HG02943 (cell line): ENCODE results near the gene TUBE1.
"Not testable (repeated sequence)": the region's sequence is repeated elsewhere in the genome, so short reads cannot be mapped to it uniquely, and the experiment has no call there.

Experiments
- ATAC-seq: cut with Tn5 transposase; IDR thresholded peaks from one replicate; pipeline ENCODE4 v1.9.1; 2021; ENCODE audit warnings: mild to moderate bottlenecking, low read depth, moderate library complexity; ENCODE audit not compliant: unreplicated experiment

TUBE1 gene

DNA sequence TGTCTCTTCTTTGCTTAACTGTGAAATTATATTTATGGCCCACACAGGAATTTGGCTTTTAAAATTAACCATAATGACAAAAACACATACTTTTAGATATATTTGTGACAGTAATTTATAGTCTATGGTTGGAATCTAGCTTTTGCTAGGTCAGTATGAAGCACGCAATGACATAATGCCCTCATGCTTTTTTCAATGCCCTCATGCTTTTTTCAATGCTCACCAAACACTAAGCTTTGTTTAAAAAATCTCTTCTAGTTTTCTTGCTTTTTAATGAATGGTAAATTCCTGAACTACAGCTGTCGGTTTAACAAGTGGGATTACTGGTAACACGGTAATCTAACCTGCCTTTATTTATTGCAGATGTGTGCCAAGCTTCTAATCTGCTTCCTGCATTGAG is 20.7 kb downstream of the TUBE1 start:
- ATAC-seq = no peak

DNA sequence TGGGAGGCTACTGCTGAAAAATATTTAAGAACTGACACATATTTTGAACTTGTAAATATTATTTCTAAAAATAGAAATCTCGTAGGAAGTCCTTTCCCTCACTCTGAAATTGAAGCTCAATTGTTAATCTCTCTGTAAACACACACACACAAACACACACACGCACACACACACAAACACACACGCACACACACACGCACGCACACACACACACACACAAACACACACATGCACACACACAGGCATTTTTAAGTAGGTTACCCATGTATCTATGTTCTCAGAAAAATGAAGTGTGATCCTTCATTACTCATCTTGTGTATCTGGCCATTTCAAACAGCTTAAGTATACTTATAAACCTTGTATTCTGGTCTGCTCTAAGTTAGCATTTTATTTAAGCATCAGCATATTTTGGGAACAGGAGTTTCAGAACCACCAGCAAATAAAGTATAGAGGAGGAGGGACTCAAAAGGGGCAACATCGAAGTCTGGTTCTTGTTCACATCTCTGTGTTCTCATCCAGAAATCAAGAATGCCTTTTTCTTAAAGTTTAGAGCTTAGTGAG is 21.8 kb downstream of the TUBE1 start:
- no peak for ATAC-seq

DNA sequence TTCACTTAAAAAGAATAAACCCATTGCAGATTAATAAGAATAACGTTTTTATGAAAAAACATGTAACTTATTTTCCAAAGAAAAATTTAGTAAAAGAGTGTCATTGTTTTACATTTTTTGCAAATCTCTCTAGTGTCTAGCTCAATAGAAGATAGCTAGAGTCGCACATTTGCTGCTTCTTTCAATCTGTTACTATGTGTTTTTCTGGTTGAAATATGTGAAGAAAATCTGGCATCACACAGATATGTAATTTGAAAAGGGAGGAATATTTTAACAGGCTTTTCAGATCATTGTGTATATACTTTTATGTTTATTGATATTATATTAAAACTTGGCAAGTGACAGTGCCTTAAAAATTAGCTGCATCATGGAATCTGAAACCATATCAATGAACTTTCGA is 24.3 kb downstream of the TUBE1 start:
- ATAC-seq = no peak

DNA sequence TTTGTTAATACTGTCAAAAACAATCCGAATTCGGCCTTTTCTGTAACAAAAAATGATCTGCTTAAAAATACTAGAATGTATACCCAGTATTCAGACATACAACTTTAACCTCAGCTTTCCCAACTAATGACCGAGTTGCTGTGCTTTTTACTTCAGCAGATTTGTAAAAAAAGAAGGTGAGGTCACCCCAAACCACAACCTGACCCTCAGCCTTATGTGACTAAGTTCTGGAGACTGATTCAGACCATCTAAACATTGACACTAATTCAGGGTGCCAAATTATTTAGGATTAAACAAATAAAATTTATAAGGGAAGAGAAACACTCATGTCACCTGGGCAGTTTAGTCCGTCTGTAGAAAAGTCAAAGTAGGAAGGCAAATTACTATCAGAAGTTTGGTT is 25.7 kb downstream of the TUBE1 start:
- ATAC-seq = no peak

DNA sequence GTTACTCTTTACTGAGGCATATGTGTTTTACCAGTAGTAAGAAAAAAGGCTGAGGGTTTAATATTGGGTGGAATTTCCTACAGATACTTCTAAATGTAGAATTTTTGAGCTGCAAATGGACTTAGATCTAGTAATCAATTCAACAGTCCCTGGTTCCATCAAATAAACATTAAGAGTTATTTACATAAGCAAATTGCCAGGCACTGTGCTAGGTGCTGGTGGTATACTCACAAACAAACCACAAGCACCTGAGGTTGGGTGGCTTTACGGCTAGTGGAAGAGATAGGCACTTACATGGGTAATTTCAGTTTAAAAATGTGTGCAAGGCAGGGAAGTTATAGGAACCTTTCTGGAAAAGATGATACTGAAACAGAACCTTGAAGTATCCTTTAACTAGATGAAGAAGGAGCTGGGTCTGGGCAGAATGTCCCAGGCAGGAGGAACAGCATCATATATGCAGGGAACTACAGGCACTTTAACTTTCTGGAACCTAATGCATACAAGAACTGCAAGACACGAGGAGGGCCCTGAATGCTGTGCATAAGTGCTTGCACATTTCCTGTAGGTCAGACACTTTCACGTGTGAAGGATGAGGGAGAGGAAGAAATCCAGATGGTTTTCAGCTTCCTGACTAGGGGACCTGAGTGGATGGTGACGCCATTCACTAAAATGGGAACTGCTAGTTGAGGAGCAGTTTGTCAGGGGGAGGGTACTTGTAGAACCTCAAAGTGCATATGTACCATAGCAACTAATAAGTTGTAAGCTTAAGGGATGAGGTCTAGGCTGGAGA is 28.8 kb downstream of the TUBE1 start:
- no peak for ATAC-seq

DNA sequence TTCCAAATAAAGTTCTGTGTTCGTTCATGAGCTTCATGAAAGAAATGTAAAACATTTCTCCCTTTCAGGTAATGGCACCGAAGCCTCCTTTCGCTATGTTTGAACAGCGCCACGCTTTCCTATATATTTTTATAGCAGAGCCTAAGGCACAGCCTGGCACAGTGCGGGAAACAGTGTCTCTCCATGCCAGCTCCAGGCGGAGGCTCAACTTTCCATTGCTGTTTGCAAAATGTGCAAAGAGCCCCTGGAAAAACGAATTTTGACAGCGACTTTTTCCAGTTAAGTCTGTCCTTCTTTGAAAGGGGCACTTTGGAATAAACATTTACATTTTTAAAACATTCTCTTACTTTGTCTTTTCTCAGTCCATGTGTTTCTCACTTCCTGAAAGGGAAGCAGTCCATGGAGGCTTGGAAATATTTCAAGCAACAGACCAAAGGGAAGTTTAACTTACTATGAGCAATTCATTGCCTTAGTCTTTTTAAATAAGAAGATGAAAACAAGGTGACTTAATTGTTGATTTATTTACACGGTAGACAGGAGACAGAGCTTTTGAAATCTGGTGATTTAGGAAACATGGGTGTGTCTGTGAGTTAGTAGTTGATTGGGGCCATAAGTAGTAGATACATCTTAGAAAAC is 32.6 kb downstream of the TUBE1 start:
- ATAC-seq = no peak

DNA sequence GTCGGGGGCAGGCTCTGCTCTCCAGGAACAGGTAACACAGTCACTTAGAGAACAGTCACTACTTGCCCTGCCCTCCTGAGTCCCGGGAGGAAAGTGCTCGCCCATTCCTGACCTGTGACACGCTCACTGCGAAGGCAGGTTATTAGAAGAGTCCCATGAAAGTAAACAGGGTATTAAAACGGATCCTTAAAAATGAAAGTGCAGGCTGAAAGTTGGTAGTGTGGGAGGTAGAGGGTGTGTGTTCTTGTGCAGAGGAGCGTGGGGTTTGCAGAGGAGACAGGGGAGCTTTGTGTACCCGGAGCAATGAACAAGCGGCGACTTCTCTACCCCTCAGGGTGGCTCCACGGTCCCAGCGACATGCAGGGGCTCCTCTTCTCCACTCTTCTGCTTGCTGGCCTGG is 33.3 kb downstream of the TUBE1 start, which contains the start of gene CCN6:
Gene CCN6, plus strand, starts transcription at position 104 of the 400 bp plus-strand sequence. Its CDS starts 254 bp downstream, at position 358.
- ATAC-seq = no peak

DNA sequence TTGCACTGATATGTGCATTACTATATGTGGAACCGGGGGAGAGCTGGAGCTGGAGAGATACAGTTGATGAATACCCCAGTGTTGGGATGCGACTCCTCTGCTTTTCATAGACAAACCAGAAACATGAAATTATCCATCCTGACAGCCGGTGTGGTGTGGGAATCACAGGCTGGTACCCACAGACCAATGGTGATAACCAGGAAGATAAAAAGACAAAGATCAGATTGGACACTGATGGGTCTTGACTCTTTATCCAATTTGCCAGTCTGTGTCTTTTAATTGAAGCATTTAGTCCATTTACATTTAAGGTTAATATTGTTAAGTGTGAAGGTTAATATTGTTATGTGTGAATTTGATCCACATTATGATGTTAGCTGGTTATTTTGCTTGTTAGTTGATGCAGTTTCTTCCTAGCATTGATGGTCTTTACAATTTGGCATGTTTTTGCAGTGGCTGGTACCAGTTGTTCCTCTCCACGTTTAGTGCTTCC is 36.0 kb downstream of the TUBE1 start:
- not testable (repeated sequence) for ATAC-seq

DNA sequence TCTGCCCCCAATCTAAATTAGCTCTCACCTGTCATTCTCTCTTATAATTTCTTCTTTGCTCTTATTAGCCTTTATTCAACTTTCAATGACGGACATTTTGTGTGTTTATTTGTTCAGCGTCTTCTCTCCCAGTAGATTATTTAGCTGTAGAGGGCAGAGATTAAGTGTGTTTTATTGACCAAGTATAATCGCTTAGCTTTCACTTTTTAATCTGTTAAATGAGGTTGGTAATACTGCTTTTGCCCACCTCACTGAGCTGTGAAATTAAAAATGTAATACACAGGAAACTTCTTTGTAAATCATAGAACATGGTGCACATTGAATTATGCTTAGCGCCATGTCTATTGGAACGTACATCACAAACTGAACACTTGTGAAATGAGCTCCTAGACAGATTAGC is 36.9 kb downstream of the TUBE1 start:
- ATAC-seq = no peak

DNA sequence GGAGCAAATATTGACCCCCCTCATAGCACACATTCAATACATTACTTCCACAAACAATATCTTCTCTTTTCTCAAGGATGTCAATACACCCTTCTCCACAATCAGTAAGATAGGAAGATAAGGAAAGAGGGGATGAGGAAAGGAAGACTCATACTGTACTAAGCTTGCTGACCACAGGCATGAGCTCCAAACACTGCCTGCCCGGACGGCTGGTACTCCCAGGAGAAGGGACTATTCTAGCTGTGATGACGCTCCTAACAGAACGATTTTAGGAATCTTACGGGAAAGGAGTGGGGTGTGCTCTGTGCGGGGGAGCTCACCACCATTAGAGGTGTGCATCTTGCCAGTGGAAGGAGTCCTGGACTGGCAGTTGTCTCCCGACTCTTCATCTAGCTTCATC is 37.3 kb downstream of the TUBE1 start:
- ATAC-seq = no peak

DNA sequence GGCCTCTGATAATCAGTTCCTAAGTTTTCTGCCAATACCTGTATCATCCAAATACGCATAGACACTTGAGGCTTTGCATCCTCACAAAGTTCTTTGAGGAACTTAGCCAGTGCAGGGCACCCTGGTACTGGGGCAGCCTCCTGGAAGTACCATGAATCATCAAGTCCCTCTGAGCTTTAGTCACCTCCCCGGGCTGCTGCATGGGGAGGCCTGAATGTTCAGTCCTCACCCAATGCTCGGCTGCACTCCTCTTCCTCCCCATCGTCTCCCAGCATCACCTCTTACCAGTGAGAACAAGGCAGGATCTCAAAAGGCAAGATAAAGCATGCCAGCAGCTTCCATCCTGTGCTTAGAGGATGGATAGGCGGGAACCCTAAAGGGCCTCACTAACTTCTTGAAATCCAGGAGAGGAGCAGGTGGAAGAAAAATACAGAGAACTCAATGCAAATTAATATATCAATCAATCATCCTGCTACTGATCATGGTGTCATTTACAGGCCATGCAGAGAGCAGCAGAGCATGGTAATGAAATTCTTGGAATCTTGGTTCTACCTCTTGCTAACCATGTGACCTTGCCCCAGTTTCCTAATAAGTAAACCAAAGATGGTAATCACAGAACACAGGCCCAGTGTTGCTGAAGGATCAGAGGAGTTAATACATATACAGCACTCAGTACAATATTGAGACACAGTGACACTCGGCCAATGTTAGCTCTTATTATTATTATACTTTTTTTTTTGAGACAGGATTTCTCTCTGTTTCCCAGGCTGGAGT is 38.1 kb downstream of the TUBE1 start:
- no peak for ATAC-seq

DNA sequence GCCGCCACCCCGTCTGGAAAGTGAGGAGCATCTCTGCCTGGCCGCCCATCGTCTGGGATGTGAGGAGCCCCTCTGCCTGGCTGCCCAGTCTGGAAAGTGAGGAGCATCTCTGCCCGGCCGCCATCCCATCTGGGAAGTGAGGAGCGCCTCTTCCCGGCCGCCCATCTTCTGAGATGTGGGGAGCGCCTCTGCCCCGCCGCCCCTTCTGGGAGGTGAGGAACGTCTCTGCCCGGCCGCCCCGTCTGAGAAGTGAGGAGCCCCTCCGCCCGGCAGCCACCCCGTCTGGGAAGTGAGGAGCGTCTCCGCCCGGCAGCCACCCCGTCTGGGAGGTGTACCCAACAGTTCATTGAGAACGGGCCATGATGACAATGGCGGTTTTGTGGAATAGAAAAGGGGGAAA is 39.8 kb downstream of the TUBE1 start:
- ATAC-seq = not testable (repeated sequence)

DNA sequence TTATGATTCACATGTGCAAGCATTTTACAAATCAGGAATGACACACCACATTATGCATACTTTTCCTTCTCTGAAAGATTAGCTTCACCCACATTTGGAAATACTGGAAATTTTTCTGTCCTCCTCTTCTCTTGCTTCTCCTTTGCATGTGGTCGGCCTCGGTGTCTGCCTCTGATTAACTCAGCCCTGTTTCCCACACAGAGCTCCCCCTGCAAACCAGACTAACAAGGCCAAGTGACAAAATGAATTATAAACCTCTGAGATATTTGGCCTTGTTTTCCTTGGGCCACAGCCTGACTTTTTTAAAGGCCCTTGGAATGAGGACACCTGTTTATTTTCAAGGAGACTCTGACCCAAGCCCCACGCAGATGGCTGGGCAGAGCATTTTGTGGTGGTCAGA is 42.4 kb downstream of the TUBE1 start:
- no peak for ATAC-seq

DNA sequence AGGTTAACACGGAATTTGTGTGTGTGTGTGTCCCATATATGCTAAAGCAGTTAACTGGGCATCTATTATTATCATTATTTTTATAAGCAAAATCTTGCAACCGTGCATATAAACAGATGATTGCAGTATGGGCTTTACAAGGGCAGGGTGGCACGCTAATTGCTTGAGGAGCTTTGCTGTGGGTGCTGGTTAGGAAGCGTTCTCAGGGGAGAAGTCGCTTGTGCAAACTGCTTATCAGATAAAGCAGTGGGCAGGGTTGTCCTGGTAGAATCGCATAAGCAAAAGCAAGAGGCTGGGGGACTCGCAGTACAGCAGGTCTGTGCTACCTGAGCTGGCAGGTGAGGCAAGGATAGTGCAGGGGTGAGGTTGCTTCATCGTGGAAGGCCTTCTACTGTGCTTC is 43.1 kb downstream of the TUBE1 start:
- no peak for ATAC-seq

DNA sequence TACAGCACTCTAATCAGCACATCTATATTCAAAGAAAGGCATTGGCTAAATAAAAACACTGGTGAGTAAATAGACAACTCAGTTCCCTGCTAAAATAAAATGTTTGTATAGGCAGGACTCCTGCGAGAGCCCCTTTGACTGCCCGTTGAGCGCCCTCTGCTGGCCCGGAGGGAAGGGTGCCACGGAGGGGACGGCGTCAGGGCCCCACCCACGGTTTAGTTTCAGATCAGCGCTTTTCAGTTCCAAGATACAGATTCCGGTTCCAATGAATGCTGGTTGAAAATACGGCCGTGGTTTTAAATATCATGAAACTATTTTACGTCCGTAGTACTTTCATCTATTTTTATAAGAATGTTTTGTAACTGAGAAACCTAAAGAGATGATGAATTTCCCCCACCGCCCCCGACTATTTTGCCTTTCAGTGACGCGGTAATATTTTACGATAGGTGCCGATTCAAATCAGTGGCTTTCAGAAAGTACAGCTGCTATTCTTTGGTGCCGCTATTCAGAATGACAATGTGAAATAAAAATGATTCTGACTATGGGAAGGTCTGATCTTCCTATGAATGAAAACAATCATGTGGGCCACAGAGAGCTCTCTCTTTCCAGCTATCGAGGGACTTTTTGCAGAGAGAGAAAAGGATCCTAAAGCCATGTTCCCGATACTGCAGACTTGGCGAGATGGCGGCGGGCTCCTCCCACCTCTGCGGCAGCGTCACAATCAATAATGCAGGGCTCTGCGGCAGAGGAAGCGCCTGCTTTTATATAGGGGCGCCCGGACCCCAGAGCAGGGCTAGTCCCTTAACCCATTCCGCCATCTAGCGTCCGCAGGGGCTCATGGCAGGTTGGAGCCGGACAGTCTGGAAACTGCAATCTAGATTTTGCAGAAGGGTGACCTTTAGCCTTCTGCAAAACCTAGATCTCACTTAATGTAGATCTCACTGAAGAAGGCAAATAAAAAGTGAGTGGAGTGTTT is 44.0 kb downstream of the TUBE1 start:
- peak; percentile 93 for ATAC-seq

DNA sequence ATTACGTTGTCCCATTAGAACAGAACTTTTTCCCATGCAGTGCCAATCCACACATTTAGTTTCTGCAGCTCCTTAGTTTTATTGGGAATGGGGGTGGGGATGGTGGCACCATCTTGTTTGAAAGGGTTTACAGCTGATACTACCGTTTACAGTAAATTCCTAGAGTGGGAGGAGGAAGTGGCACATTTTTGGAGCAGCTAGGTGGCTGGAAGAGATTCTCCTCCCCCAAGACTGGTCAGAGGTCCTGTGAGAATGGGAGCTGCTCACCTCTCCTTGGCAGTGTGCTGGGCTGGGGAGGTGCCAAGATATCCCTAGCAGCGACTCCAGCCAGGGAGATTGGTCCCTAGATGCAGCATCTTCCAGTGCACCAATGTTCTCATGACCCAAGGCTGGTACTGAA is 45.7 kb downstream of the TUBE1 start:
- no peak for ATAC-seq

DNA sequence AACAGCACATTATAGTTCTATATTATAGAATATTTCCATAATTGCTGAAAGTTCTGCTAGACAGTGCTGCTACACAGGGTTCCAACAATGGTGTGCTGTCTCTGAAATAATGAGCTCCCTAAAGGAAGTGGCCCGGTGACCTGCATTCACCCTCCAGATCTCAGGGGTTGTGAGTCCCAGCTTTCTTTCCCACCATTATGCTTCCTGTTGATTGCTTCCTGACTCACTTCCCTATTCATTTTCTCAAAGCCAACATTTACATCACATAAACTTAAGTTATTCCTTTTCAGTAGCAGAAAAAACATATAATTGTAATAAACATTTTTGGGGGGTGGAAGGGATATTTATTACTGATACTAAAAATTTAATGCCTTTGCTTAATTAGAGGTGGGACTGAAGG is 46.3 kb downstream of the TUBE1 start:
- no peak for ATAC-seq

DNA sequence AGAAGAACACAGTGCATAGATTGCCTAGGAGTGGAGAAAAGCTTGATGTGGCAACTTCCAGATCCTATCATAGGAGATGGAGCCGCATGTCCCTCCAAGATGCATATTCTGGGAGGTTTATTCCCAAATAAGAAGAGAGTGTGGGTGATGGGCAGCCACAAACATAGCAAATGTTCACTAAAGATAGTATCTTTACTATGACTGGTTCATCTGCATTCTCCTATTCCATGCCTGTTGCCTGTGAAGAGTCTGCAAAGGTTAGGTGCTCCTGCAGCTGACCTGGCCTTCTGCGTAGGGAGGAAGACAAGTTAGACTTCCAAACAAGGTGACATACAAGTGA is 47.9 kb downstream of the TUBE1 start:
- ATAC-seq = no peak

DNA sequence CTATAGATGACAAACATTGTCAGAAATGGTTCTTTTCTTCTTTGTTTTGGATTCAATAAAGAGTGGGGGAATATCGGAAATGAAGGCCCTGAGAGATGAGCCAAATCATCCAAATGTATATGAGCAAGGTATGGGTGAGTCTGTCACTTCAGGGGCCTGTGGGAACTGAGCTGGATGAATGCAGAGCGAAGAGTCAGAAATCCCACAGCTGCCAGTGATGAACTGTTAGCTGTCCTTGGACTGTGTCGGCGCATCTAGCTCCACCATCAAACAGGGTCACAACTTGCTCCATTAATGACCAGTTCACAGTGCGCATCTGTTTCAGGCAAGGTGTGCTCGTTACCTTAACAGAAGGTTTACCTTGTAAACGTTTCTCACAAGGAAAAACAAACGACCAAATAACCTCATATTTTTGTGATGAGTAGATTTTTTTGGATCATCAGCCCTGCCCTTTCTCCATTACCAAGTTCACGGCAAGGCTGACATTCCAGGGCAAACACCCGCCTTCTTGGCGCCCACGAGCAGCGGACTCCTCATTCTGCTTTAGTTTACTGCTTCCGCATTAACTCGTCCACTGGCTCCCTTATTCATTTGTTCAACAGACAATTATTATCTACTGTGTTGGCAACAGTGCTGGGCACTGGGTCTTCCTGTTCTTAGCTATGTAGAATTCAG is 48.4 kb downstream of the TUBE1 start:
- no peak for ATAC-seq
